HG03342 (cell line): ENCODE results near the gene TLK1.

Source experiments
- ATAC-seq: cut with Tn5 transposase; IDR thresholded peaks from one replicate; pipeline ENCODE4 v1.9.1; 2021; ENCODE audit warnings: mild to moderate bottlenecking, moderate library complexity; ENCODE audit not compliant: unreplicated experiment

Gene TLK1

GRCh38 chr2:171009386-171009785, 151.3 kb downstream of the TLK1 start:
- ATAC-seq, result no peak

GRCh38 chr2:171008550-171009205, 152.0 kb downstream of the TLK1 start:
- no peak for ATAC-seq

- ATAC-seq, result no peak
Observed at GRCh38 chr2:171004833-171005232, 155.9 kb downstream of the TLK1 start.

GRCh38 chr2:171004363-171004762, 156.3 kb downstream of the TLK1 start:
- ATAC-seq, result no peak

GRCh38 chr2:170999654-171000053, 161.0 kb downstream of the TLK1 start:
- ATAC-seq, result no peak

- ATAC-seq, result no peak
Observed at GRCh38 chr2:170997893-170998597, 162.6 kb downstream of the TLK1 start.

- no peak for ATAC-seq
Observed at GRCh38 chr2:170996316-170996715, 164.4 kb downstream of the TLK1 start.

- no peak for ATAC-seq
Observed at GRCh38 chr2:170991398-170992182, 169.1 kb downstream of the TLK1 start.

GRCh38 chr2:170986566-170987258, 174.0 kb downstream of the TLK1 start:
- no peak for ATAC-seq

- no peak for ATAC-seq
Observed at GRCh38 chr2:170985407-170985806, 175.3 kb downstream of the TLK1 start.

- ATAC-seq, result no peak
Observed at GRCh38 chr2:170984079-170984478, 176.6 kb downstream of the TLK1 start.

GRCh38 chr2:170975943-170976270, 184.8 kb downstream of the TLK1 start:
- no peak for ATAC-seq

- ATAC-seq, result no peak
Observed at GRCh38 chr2:170975127-170975942, 185.4 kb downstream of the TLK1 start.

- no peak for ATAC-seq
Observed at GRCh38 chr2:170974304-170974993, 186.2 kb downstream of the TLK1 start.

GRCh38 chr2:170973492-170974303, 187.0 kb downstream of the TLK1 start:
- peak; percentile 90 for ATAC-seq

- no peak for ATAC-seq
Observed at GRCh38 chr2:170973225-170973491, 187.5 kb downstream of the TLK1 start.

- ATAC-seq, result no peak
Observed at GRCh38 chr2:170972296-170973224, 188.1 kb downstream of the TLK1 start.

GRCh38 chr2:170971071-170971470, 189.6 kb downstream of the TLK1 start:
- no peak for ATAC-seq
